CD4-positive, alpha-beta T cell treated with Interferon alpha-2 for 1 hour (primary cell): ENCODE results near the gene GFRA3.

Experiments used
- DNase-seq, 2 donors: peaks; one replicate each; pipeline ENCODE4 v3.0.0-alpha.2; 2020 to 2022

GFRA3 gene

DNA sequence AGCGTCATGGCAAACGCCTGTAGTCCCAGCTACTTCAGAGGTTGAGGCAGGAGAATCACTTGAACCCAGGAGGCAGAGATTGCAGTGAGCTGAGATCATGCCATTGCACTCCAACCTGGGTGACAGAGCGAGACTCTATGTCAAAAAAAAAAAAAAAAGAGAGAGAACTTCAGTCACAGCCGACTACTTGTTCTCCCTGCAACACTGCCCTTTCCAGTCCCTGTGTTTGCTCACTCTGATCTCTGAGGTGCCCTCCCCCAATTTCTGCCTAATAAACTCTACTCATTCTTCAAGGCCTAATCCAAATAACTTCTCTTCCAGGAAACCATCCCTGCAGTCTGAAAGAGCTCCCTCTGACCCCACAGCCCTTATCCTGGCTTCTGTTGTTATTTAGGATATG is 28.1 kb downstream of the GFRA3 start:
- no peak for DNase-seq

DNA sequence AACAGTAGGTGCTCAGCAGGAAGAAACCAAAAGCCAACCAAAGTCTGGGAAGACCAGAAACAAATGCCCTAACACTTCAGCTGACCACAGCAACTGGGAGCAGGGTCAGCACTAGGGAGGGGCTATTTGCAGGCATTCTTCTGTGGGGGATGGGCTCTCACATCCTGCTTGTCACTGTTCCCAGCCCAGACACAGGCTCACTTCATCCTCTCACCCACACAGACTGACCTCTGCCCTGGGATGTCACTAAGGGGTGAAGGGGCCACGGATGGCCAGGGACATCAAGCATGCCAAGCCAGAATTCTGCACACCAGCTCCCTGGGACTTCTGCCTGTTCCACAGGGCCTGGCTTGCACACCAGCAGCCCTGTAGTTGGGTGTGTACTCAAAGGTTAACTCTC is 28.7 kb downstream of the GFRA3 start:
- no peak for DNase-seq

DNA sequence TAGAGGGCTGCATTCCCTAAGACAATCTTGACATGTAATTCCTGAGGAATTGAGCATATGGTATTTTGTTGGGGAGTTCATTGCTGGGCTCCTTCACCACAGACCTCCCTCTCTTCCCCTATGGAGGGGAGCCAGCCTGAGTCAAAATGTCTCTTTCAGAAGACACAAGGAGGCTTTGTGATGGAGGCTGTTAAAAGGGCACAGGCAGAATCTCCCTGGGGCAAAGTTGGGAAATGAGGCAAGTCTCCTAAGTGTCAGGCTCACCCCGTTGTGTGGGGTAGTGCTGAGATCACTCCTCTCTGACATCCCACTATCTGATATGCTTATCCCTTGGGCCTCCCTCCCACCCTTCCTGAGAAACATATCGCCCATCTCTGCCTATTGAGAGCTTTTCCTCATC is 30.6 kb downstream of the GFRA3 start:
- no peak for DNase-seq

DNA sequence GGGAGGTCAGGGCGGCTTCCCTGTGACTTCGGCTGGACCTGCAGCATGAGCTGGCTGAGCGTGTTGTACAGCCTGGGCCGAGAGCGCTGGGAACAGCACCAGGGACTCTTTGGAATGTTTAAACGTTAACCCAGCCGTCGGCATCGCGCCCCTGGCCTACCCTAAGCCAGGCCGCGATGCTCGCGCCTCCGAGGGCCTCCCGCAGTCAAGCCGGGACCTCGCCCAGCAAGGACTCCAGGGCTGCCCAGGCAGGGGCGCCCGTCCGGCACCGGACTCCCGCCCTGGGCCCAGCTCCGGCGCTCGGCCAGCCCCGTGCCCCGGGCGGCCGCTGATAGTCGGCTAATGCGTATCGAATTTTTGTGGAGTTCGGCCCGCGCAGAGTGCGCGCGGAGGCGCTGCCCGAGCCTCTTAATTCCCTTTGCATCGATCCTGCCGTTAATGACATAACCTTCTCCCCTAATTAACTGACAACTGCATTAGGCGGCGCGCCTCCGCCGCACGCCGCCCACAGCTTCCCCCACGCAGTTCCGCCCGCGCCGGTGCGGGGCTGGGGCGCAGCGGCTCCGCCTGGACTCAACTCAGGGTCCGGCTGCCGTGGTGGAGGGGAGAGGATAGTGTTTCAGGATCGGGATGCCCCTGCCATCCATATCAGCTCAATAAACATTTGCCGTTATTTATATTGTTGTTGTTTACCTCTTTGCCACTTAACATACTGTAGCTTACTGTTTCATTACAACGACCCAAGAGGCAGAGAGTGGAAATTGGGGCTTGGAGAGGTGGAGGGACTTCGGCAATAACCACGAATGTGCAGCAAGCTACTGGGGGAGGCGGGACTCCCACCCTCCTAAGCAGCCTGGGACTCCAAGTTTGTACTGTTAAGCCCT is 32.5 kb downstream of the GFRA3 start:
- DNase-seq, result peak in 1 of 2 donors; percentile 8

DNA sequence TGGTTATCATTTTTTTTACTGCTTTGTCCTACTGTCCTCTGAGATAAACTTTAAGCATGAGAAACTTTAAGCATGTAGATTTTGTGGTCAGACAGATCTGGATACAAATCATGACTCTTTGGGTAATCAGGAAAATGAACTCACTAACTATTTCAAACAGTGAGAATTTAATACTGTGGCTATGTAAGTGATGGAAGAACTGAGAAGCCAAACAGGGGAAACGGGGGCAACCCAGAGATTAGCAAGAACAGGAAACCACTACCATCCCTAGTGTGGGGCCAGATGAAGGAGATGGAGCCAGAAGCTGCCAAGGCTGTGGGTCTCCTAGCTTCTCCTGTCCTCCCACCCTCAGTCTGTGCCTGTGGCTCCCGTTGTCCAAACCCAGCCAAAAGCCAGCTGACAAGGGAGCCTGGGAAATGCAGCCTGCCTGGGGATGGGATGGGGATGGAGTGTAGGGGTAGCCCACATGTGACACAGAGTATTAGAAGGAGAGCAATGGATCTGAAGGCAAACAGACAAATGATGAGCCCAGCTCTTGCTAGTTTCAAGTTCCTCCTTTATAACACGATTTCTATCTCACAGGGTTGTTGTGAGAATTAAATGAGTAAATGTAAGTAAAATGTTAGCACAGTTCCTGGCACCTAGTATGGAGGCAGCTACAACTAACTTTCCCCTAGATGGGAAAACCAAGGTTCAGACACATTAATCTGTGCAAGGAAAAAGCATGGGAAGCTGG is 33.6 kb downstream of the GFRA3 start:
- DNase-seq, result no peak

DNA sequence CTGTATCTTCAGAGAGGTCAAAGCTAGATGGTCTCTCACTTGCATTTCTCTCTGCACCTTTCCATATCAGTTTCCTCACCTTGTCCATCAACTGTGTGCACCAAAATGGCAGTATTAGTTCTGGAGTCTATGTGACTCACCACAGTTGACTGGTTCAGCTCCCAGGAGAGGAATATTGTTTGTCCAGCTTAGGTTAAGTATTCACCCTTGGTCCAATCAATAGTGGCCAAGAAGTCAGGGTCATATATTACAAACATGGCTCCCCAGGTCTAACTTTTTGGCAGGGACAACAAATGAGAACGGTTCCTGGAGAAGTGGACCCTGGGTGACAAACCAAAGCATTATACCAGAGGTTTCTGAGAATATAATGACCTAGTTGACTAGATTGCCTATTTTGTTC is 36.4 kb downstream of the GFRA3 start:
- no peak for DNase-seq

DNA sequence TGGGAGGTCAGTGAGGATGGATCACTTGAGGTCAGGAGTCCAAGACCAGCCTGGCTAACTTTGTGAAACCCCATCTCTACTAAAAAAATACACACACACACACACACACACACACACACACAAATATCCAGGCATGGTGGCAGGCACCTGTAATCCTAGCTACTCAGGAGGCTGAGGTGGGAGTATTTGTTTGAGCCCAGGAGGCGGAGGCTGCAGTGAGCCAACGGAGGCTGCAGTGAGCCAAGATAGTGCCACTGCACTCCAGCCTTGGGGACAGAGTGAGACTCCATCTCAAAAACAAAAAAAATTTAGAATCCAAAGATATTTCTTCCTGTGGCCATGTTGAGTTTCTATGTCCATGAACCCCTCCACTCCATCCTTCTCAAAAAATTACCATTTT is 39.8 kb downstream of the GFRA3 start:
- DNase-seq, result no peak

DNA sequence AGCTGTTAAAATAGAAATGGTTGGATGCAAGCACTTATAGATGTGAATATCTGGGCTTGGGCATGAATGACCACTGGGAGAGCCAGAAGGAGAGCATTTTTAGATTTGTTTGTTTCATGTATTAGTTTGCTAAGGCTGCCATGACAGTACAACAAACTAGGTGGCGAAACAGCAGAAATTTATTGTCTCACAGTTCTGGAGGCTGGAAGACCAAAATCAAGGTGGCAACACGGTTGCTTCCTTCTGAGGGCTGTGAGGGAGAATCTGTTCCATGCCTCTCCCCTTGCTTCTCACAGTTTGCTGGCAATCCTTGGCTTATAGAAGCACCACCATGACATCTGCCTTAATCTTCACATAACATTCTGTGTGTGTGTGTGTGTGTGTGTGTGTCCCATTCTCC is 41.1 kb downstream of the GFRA3 start:
- no peak for DNase-seq

DNA sequence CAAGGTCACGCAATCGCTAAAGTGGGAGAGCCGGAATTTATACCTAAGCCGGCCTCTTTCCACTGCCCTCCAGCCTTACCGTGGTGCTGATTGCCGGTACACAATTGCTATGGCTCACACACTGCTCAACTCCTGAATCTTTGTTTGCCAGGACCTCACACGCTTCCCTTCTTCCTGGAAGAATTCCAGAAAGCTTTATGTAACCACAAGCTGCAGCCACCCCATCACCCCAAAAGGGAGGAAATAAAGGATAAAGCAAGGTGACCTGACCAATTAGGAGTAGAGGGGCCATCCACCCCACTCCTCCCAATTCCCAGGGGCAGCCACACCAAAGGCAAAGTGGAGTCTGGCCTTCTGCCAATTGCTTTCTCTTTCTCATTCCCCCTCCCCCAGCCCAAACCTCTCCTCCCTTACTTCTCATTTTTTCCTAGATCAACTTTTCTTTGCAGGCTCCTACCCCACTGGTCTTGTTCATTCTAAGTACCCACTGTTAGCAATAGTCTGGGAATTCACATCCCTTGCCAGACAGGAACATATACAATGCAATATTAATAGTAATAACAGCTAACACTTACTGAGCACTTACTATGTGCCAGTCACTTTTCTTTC is 43.3 kb downstream of the GFRA3 start:
- no peak for DNase-seq

DNA sequence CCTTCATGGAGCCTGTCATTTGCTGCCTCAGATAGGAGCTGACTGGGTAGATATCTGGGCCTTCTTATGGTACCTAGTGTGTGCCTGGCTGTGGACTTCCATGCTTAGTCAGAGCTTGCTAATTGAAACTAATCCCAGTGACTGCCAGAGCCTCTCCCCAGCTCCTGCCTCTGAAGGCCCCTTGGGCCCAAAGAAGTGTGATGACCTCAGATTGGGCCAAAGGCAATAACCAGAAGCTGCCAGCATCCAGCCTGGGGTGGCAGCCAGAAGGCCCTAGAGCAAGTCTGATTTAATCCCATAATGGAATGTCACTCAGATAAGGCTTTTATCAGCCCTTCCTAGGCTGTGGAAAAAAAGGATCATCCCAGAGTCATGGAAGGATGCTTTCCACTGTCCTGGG is 44.2 kb downstream of the GFRA3 start:
- no peak for DNase-seq

DNA sequence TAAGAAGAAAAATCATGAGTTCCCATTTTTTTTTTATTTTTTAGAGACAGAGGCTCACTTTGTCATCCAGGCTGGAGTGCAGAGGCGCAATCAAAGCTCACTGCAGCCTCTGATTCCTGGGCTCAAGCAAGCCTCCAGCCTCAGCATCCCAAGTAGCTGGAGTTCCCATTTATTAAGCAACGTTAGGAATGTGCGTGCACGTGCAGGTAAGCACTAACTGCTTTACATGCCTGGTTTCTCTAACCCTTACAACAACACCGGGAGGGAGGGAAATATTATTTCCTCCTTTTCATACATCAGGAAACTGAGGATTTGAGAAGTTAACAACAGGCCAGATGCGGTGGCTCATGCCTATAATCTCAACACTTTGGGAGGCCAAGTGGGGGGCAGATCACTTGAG is 45.0 kb downstream of the GFRA3 start:
- DNase-seq, result no peak

DNA sequence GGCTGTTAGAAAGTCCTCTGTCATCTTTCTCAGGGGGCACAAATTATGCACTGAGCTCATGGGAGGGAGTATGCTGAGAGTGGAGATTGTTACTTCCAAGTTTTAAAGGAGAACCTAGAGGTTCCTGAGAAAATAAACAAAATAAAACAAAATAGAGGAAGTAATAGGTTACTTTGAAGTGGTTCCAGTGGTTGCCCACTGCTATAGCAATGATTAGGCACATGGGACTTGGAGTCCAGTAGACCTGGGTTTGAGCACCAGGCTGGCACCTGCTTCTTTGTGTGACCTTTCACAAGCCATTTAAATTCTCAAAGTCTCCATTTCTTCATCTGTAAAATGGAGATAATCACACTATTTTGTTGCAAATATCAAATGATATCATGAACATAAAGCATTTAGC is 47.5 kb downstream of the GFRA3 start:
- no peak for DNase-seq

DNA sequence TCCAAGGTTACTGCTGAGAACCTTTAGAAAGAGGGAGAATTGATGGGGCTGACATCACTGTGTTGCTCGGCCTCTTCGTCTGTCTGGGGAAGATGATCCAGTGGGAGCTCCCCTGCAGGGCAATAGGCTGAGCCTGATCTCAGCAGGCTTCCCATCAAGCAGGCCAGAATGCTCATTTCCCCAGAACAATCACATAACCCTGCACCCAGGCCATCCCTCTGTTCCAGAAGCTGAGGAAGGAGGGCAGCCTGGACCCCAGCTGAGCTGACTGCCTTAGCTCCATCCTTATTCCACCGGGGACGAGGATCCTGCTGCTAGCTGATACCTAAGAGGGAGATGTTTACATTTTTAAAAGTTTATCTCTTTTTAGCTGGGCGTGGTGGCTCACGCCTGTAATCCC is 49.7 kb downstream of the GFRA3 start:
- DNase-seq, result no peak

DNA sequence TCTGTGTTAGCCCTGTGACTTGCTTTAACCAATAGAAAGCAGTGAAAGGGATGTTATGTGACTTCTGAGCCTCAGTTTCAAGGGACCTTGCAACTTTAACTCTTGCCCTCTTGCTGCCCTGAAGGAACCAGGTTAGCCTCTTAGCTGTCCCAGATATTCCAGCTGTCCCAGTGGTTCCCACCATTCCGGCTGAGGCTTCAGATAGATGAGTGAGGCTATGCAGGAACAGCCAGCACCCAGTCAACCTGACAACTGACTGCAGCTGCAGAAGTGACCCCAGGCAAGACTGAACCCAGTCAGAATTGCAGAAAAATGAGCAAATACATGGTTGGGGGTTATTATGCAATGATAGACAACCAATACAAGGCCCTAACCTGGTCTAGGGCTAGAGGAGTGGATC is 50.9 kb downstream of the GFRA3 start:
- no peak for DNase-seq

DNA sequence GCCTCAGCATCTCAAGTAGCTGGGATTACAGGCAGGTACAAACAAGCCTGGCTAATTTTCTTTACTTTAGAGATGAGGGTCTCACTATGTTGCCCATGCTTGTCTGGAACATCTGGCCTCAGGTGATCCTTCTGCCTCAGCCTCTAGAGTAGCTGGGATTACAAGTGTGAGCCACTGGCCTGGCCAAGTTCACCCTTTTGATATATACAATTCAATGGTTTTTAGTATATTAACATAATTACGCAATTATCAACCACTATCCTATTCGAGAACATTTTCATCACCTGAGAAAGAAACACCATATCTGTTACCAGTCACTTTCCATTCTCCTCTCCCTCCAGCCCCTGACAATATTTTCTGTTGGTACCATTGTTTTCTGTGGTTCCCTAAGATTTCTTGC is 57.6 kb downstream of the GFRA3 start:
- DNase-seq, result no peak

DNA sequence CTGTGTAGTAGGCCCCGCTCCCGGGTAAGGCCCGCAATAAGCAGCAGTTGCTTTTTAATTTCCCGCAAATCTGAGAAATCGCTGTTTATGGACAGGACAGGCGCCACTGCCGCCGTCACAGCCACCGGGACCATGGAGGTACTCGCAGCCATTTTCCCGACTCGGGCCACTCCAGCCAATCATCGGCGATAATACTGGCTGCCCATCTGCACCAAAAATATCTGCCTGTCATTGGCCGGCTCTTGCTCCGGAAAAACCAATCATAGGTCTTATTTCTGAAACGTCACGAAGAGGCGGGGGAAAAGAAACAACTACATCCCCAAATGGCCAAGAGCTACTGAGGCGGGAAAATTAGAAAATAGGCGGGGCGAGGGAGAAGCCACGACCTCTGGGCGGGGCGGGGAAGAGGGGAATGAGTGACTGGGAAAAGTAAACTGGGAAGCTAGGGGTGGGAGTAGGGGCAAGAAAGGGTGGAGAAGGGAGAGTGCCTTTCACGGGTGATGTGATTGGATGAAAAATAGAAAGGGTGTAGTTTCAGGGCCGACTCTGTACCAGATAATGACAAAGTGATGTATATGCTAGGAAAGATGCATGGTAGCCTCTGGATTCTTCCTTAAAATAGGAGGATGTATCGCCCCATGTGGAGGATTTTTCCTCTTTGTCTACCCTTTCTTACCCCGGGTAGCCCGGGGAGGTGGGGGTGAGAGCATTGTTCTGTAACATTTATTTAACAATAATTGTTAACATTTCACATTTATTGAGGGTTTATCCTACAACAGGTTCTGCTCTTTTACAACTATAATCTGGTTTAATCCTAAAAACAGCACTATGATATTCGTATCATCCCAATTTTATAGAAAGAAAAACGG is 61.0 kb downstream of the GFRA3 start, which contains the start of gene CDC23:
Gene CDC23 (minus strand): TSS at position 163 of the 869 bp plus-strand sequence. CDS start 11 bp downstream, at position 152.
- peak; percentile 94 to 97 for DNase-seq

DNA sequence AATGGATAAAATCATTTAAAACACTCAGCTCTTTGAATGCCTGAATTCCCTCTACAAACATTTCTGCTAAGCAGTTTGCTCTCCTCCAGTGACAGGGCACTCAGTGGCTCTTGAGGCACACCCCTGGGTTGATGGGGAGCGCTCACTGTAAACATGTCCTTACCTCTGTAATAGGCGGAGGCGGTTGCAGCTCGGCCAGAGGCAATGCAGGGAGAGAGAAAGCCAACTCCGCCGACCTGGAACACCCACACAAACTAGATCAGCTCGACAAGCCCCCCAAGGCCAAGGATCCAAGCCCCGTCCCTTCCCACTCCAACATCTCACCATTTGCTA is 61.6 kb downstream of the GFRA3 start:
- no peak for DNase-seq

DNA sequence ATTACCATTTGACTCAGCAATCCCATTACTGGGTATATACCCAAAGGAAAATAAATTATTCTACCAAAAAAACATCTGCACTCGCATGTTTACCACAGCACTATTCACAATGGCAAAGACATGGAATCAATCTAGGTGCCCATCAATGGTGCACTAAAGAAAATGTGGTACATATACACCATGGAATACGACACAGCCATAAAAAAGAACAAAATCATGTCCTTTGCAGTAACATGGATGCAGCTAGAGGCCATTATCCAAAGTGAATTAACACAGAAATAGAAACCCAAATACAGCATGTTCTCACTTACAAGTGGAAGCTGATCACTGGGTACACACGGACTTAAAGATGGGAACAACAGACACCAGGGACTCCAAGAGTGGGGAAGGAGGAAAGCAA is 63.4 kb downstream of the GFRA3 start:
- DNase-seq, result no peak
